T-helper 2 cell treated with Interferon-gamma antibody and Interleukin-4, amounts not matched to agents 100 ng/mL and 5 ng/mL, for 36 hours (primary cell): Measurements from ENCODE around the gene VWA2. TPM values are rescaled to one million over a fixed set of nuclear protein-coding genes. Genes with fewer than 3 reads are reported as not detected.

ENCODE experiments used
- intact Hi-C: fragments of 100-400 bp; cut with micrococcal nuclease; formaldehyde crosslinking; loops from one replicate; pipeline ENCODE4 v1.15.1; 2023
- total RNA-seq: library from RNA; stranded (reverse); gene quantifications from 2 replicates; pipeline ENCODE4 v1.2.3, GENCODE V29; 2022

The VWA2 gene
- total RNA-seq = not detected in 2 replicates

GRCh38 chr10:114239117-114239993, at the start of gene VWA2:
VWA2 (plus strand) TSS chr10:114239254; CDS start chr10:114248714, 9,460 bp downstream.
- intact Hi-C loops = no loop called here

- intact Hi-C loops = no loop called here
Measured at GRCh38 chr10:114189700-114190099, 49.4 kb upstream of the VWA2 start.

- intact Hi-C loops = no loop called here
Measured at GRCh38 chr10:114195079-114195478, 44.0 kb upstream of the VWA2 start.

GRCh38 chr10:114199239-114199638, 39.8 kb upstream of the VWA2 start:
- intact Hi-C loops = no loop called here

GRCh38 chr10:114202812-114203211, 36.2 kb upstream of the VWA2 start:
- intact Hi-C loops = no loop called here

GRCh38 chr10:114206902-114207301, 32.2 kb upstream of the VWA2 start:
- intact Hi-C loops = no loop called here

- intact Hi-C loops = no loop called here
Measured at GRCh38 chr10:114207349-114207748, 31.7 kb upstream of the VWA2 start.

GRCh38 chr10:114208351-114208750, 30.7 kb upstream of the VWA2 start:
- intact Hi-C loops = no loop called here

- intact Hi-C loops = no loop called here
Measured at GRCh38 chr10:114212153-114212552, 26.9 kb upstream of the VWA2 start.

GRCh38 chr10:114215033-114215432, 24.0 kb upstream of the VWA2 start:
- intact Hi-C loops = no loop called here

- intact Hi-C loops = no loop called here
Measured at GRCh38 chr10:114220281-114220680, 18.8 kb upstream of the VWA2 start.

- intact Hi-C loops = no loop called here
Measured at GRCh38 chr10:114221235-114221634, 17.8 kb upstream of the VWA2 start.

GRCh38 chr10:114223066-114223465, 16.0 kb upstream of the VWA2 start:
- intact Hi-C loops = no loop called here

GRCh38 chr10:114228156-114228555, 10.9 kb upstream of the VWA2 start:
- intact Hi-C loops = no loop called here

GRCh38 chr10:114232561-114233176, 6.4 kb upstream of the VWA2 start:
- intact Hi-C loops = no loop called here

- intact Hi-C loops = no loop called here
Measured at GRCh38 chr10:114233482-114233881, 5.6 kb upstream of the VWA2 start.

- intact Hi-C loops = no loop called here
Measured at GRCh38 chr10:114234132-114234531, 4.9 kb upstream of the VWA2 start.

- intact Hi-C loops = no loop called here
Measured at GRCh38 chr10:114239994-114240345, 916 bp downstream of the VWA2 start.

GRCh38 chr10:114242235-114242634, 3.2 kb downstream of the VWA2 start:
- intact Hi-C loops = no loop called here

- intact Hi-C loops = no loop called here
Measured at GRCh38 chr10:114243661-114244060, 4.6 kb downstream of the VWA2 start.

- intact Hi-C loops = no loop called here
Measured at GRCh38 chr10:114244126-114244525, 5.1 kb downstream of the VWA2 start.

GRCh38 chr10:114245121-114245791, 6.2 kb downstream of the VWA2 start:
- intact Hi-C loops = no loop called here
